T-cell (primary cell): Measurements from ENCODE around the gene ZSWIM8. TPM values are rescaled to one million over a fixed set of nuclear protein-coding genes. Genes with fewer than 3 reads are reported as not detected.

ENCODE experiments used
- ATAC-seq, 4 experiments: fragments of 200-7000 bp in 3 of 4; fragments of 150-1000 bp in 1 of 4; cut with Tn5 transposase; replicated peaks in 1 of 4; 1 replicate in 3 of 4; 2 replicates in 1 of 4; pipeline ENCODE4 v1.10.0; 2021; ENCODE audit warnings: moderate library complexity in 3 of 4, mild to moderate bottlenecking in 2 of 4, moderate number of reproducible peaks in 1 of 4
- CTCF ChIA-PET, 2 donors: fragments of 300-600 bp; sonication (Branson Sonifier 250); formaldehyde crosslinking; loops; one replicate each; lab custom pipeline; 2022; ENCODE audit warnings: antibody characterized with exemption in 2 of 2; lab: Charles Lee
- POLR2A ChIA-PET, 2 donors: fragments of 300-600 bp; sonication (Branson Sonifier 250); formaldehyde crosslinking; loops; one replicate each; lab custom pipeline; 2022; ENCODE audit warnings: antibody characterized with exemption in 2 of 2; lab: Charles Lee
- DNase-seq, 35 experiments: peaks; one replicate each; pipeline versions ENCODE4 v3.0.0 to v3.0.0-alpha.2; 2013 to 2023
- H3K27ac ChIP-seq: one replicate; pipeline ENCODE4 v1.5.1; 2013; ENCODE audit warnings: low read length
- H3K27me3 ChIP-seq, 2 experiments: replicated peaks in 1 of 2; 1 replicate in 1 of 2; 2 replicates in 1 of 2; pipeline versions ENCODE4 v1.6.1 to v1.7.0; 2013; ENCODE audit warnings: low read length in 1 of 2, mixed read lengths in 1 of 2; ENCODE audit not compliant: control insufficient read depth in 2 of 2, insufficient read depth in 2 of 2; ENCODE audit errors: extremely low read depth in 1 of 2
- H3K36me3 ChIP-seq, 2 donors: 1 replicate in 1 of 2; 2 replicates in 1 of 2; pipeline versions ENCODE4 v1.6.1 to v1.7.0; 2013; ENCODE audit warnings: low read length in 1 of 2; ENCODE audit not compliant: control insufficient read depth in 2 of 2, insufficient read depth in 1 of 2; ENCODE audit errors: extremely low read depth in 1 of 2
- H3K4me1 ChIP-seq, 2 experiments: 1 replicate in 1 of 2; 2 replicates in 1 of 2; pipeline versions ENCODE4 v1.6.1 to v1.7.0; 2013; ENCODE audit warnings: low read length in 2 of 2, mixed read lengths in 1 of 2; ENCODE audit not compliant: insufficient read depth in 2 of 2, control insufficient read depth in 1 of 2; ENCODE audit errors: extremely low read depth in 1 of 2
- H3K4me3 ChIP-seq, 2 donors: 1 replicate in 1 of 2; 2 replicates in 1 of 2; pipeline versions ENCODE4 v1.5.1 to v1.7.0; 2013; ENCODE audit warnings: mild to moderate bottlenecking in 2 of 2, low read length in 1 of 2, moderate library complexity in 1 of 2; ENCODE audit not compliant: control insufficient read depth in 1 of 2; ENCODE audit errors: extremely low read depth in 1 of 2
- H3K9me3 ChIP-seq: 2 replicates; pipeline ENCODE4 v1.7.0; 2013
- H3K27ac Mint-ChIP-seq, 2 donors: one replicate each; pipeline ENCODE4 v1.8.0; 2020 to 2021; ENCODE audit warnings: mild to moderate bottlenecking in 2 of 2, mixed read lengths in 2 of 2
- H3K27me3 Mint-ChIP-seq, 2 donors: one replicate each; pipeline ENCODE4 v1.8.0; 2021 to 2022; ENCODE audit warnings: mixed read lengths in 2 of 2
- H3K36me3 Mint-ChIP-seq: one replicate; pipeline ENCODE4 v1.8.0; 2021; ENCODE audit warnings: mixed read lengths
- H3K4me1 Mint-ChIP-seq, 3 donors: one replicate each; pipeline ENCODE4 v1.8.0; 2020 to 2022; ENCODE audit warnings: mixed read lengths in 3 of 3, mild to moderate bottlenecking in 1 of 3
- H3K4me3 Mint-ChIP-seq, 3 donors: one replicate each; pipeline ENCODE4 v1.8.0; 2020 to 2022; ENCODE audit warnings: mild to moderate bottlenecking in 3 of 3, mixed read lengths in 3 of 3, moderate library complexity in 3 of 3
- H3K9me3 Mint-ChIP-seq, 3 donors: one replicate each; pipeline ENCODE4 v1.8.0; 2020 to 2022; ENCODE audit warnings: mixed read lengths in 3 of 3
- WGBS: methylation state at CpG from one replicate; pipeline ENCODE4 v1.1.5; 2013; ENCODE audit warnings: missing lambda C conversion rate; ENCODE audit not compliant: insufficient coverage; 5-methylcytosine and 5-hydroxymethylcytosine counted together
- total RNA-seq, 35 experiments: library from RNA in 6 of 35; stranded (reverse) in 6 of 35; fragments of 120-200 nt in 1 of 35; gene quantifications; one replicate each; pipeline versions ENCODE4 v1.2.1 to v1.2.4 and lab custom pipeline; 2013 to 2026

The ZSWIM8 gene
- total RNA-seq, 5 donors from 2014 or later (not counting 1 experiment from before 2014, with no cell fraction given): 69.0 to 106 (median 90.8) TPM

GRCh38 chr10:73765066-73765465 lies 20.3 kb upstream of the ZSWIM8 start:
- Mint-ChIP-seq H3K4me3 (no peak overlapping the region), H3K4me1 (peaks cover 32 to 48% (median 41%) of the 10 kb centered on the region in 3 donors)

GRCh38 chr10:73768881-73769280 lies 16.5 kb upstream of the ZSWIM8 start:
- Histone ChIP-seq H3K4me3 (no peak overlapping the region), H3K27me3 (no peaks in the 10 kb centered on the region), H3K4me1 (peaks cover 12 to 30% of the 10 kb centered on the region in 2 experiments), H3K36me3 (peaks cover 12 to 72% of the 10 kb centered on the region in 2 donors), H3K27ac (peak overlapping the region; percentile 22), H3K9me3 (no peaks in the 10 kb centered on the region)
- H3K4me1 Mint-ChIP-seq: peaks cover 29 to 46% (median 39%) of the 10 kb centered on the region in 3 donors
- ChIA-PET CTCF (interaction anchor here (0.5 to 1.6 kb wide), 11 partner anchors 10 to 423 kb away, joined by 3 to 7 read pairs (median 4); partner anchors contain the start of gene CHCHD1 (in 2 of the 2)), POLR2A (interaction anchor here (0.9 to 1.3 kb wide), 4 partner anchors 10 to 40 kb away, joined by 3 to 5 read pairs (median 4); no protein-coding TSS in a partner anchor)
- peak; percentile 48 to 79 (median 68) for DNase-seq
- peak overlapping the region in 1 of 3 donors; percentile 1 for H3K4me3 Mint-ChIP-seq
- no peaks in the 10 kb centered on the region for H3K9me3 Mint-ChIP-seq
- H3K27me3 Mint-ChIP-seq: no peaks in the 10 kb centered on the region
- WGBS: 44% methylated on average over 11 of the region's 11 CpGs
- peak; percentile 41 to 44 (median 43) for ATAC-seq
- H3K36me3 Mint-ChIP-seq: peaks cover 50% of the 10 kb centered on the region
- H3K27ac Mint-ChIP-seq: peak overlapping the region; percentile 70 to 75

More at GRCh38 chr10:73765066-73765465, 20.3 kb upstream of the ZSWIM8 start:
- H3K27ac ChIP-seq: no peak overlapping the region
- 100% methylated on average over 3 of the region's 6 CpGs for WGBS
- H3K36me3 ChIP-seq: peaks cover 7 to 95% of the 10 kb centered on the region in 2 donors
- DNase-seq (no peak), ATAC-seq (no peak)
- H3K4me3 ChIP-seq: no peak overlapping the region
- POLR2A ChIA-PET: interaction anchor here in 1 of 2 donors (0.5 to 0.6 kb wide), 3 partner anchors 10 to 55 kb away, joined by 3 read pairs; no protein-coding TSS in a partner anchor
- Mint-ChIP-seq H3K27me3 (no peaks in the 10 kb centered on the region), H3K27ac (no peak overlapping the region), H3K36me3 (peaks cover 77% of the 10 kb centered on the region), H3K9me3 (no peaks in the 10 kb centered on the region)
- H3K27me3 ChIP-seq: no peaks in the 10 kb centered on the region
- H3K9me3 ChIP-seq: no peaks in the 10 kb centered on the region
- CTCF ChIA-PET: no interaction called here
- peaks cover 6 to 45% of the 10 kb centered on the region in 2 experiments for H3K4me1 ChIP-seq

- Mint-ChIP-seq H3K27ac (peak overlapping the region; percentile 70 to 75), H3K36me3 (peaks cover 48% of the 10 kb centered on the region), H3K4me3 (peak overlapping the region in 1 of 3 donors; percentile 1), H3K9me3 (no peaks in the 10 kb centered on the region), H3K4me1 (peaks cover 33 to 51% (median 43%) of the 10 kb centered on the region in 3 donors), H3K27me3 (no peaks in the 10 kb centered on the region)
- H3K27me3 ChIP-seq: no peaks in the 10 kb centered on the region
- H3K4me1 ChIP-seq: peaks cover 16 to 33% of the 10 kb centered on the region in 2 experiments
- no peaks in the 10 kb centered on the region for H3K9me3 ChIP-seq
- DNase-seq (no peak), ATAC-seq (no peak)
- no peak overlapping the region for H3K4me3 ChIP-seq
- ChIA-PET POLR2A (interaction anchor here (0.9 to 1.3 kb wide), 5 partner anchors 10 to 40 kb away, joined by 3 to 5 read pairs (median 3); no protein-coding TSS in a partner anchor), CTCF (interaction anchor here (0.7 to 1.6 kb wide), 8 partner anchors 9 to 110 kb away, joined by 3 to 5 read pairs (median 4); partner anchors contain the start of gene CHCHD1 (in 1 of the 2))
- WGBS: 100% methylated on average over 3 of the region's 5 CpGs
- peak overlapping the region; percentile 22 for H3K27ac ChIP-seq
- H3K36me3 ChIP-seq: peaks cover 12 to 70% of the 10 kb centered on the region in 2 donors
Measured at GRCh38 chr10:73769396-73769795, 16.0 kb upstream of the ZSWIM8 start.

- peak overlapping the region; percentile 74 to 92 for H3K4me3 ChIP-seq
- Mint-ChIP-seq H3K4me1 (peaks cover 50 to 67% (median 59%) of the 10 kb centered on the region in 3 donors), H3K27ac (peak overlapping the region; percentile 94 to 95), H3K4me3 (peak overlapping the region; percentile 93 to 97 (median 94)), H3K9me3 (no peaks in the 10 kb centered on the region), H3K27me3 (no peaks in the 10 kb centered on the region), H3K36me3 (peaks cover 36% of the 10 kb centered on the region)
- ATAC-seq: peak; percentile 49 to 58 (median 56)
- 19% methylated on average over 15 of the region's 17 CpGs for WGBS
- ChIA-PET POLR2A (interaction anchor here in 1 of 2 donors (0.8 to 3.4 kb wide), 3 partner anchors 10 to 14 kb away, joined by 3 to 15 read pairs (median 12); partner anchors contain the start of genes CHCHD1 and ZSWIM8), CTCF (interaction anchor here in 1 of 2 donors (0.6 to 4.1 kb wide), 5 partner anchors 11 to 108 kb away, joined by 4 to 35 read pairs (median 6); partner anchors contain the start of gene CHCHD1)
- H3K36me3 ChIP-seq: peaks cover 6 to 57% of the 10 kb centered on the region in 2 donors
- H3K27ac ChIP-seq: peak overlapping the region; percentile 84
- no peaks in the 10 kb centered on the region for H3K9me3 ChIP-seq
- peak in 33 of 35 experiments; percentile 18 to 87 (median 61) for DNase-seq
- H3K4me1 ChIP-seq: peaks cover 25 to 54% of the 10 kb centered on the region in 2 experiments
- no peaks in the 10 kb centered on the region for H3K27me3 ChIP-seq
Measured at GRCh38 chr10:73771722-73772280, 13.6 kb upstream of the ZSWIM8 start.

GRCh38 chr10:73772281-73773151 lies 12.9 kb upstream of the ZSWIM8 start:
- peaks cover 57 to 67% (median 65%) of the 10 kb centered on the region in 3 donors for H3K4me1 Mint-ChIP-seq
- Histone ChIP-seq H3K27me3 (no peaks in the 10 kb centered on the region), H3K9me3 (no peaks in the 10 kb centered on the region), H3K27ac (peak overlapping the region; percentile 84), H3K36me3 (peaks cover 6 to 60% of the 10 kb centered on the region in 2 donors), H3K4me1 (peaks cover 25 to 56% of the 10 kb centered on the region in 2 experiments), H3K4me3 (peak overlapping the region; percentile 74 to 92)
- H3K27me3 Mint-ChIP-seq: no peaks in the 10 kb centered on the region
- peak; percentile 64 to 92 (median 74) for DNase-seq
- ChIA-PET CTCF (interaction anchor here in 1 of 2 donors (0.6 to 4.1 kb wide), 5 partner anchors 10 to 107 kb away, joined by 4 to 35 read pairs (median 6); partner anchors contain the start of gene CHCHD1), POLR2A (interaction anchor here (0.7 to 3.4 kb wide), 5 partner anchors 10 to 29 kb away, joined by 3 to 15 read pairs (median 3); partner anchors contain the start of genes CHCHD1 (in 1 of the 2), SEC24C (in 1 of the 2) and ZSWIM8 (in 1 of the 2))
- peak overlapping the region; percentile 93 to 97 (median 94) for H3K4me3 Mint-ChIP-seq
- H3K36me3 Mint-ChIP-seq: peaks cover 36% of the 10 kb centered on the region
- no peaks in the 10 kb centered on the region for H3K9me3 Mint-ChIP-seq
- WGBS: under 1% methylated on average over 100 of the region's 101 CpGs
- H3K27ac Mint-ChIP-seq: peak overlapping the region; percentile 94 to 95
- ATAC-seq: peak; percentile 72 to 75 (median 74)
